GM21367 (cell line): ENCODE measurements around the gene SERPINA5.
"Not testable (repeated sequence)": the region's sequence is repeated elsewhere in the genome, so short reads cannot be mapped to it uniquely, and the experiment has no call there.

ENCODE experiments used
- ATAC-seq: cut with Tn5 transposase; IDR thresholded peaks from one replicate; pipeline ENCODE4 v1.9.1; 2021; ENCODE audit not compliant: unreplicated experiment

SERPINA5 gene

DNA sequence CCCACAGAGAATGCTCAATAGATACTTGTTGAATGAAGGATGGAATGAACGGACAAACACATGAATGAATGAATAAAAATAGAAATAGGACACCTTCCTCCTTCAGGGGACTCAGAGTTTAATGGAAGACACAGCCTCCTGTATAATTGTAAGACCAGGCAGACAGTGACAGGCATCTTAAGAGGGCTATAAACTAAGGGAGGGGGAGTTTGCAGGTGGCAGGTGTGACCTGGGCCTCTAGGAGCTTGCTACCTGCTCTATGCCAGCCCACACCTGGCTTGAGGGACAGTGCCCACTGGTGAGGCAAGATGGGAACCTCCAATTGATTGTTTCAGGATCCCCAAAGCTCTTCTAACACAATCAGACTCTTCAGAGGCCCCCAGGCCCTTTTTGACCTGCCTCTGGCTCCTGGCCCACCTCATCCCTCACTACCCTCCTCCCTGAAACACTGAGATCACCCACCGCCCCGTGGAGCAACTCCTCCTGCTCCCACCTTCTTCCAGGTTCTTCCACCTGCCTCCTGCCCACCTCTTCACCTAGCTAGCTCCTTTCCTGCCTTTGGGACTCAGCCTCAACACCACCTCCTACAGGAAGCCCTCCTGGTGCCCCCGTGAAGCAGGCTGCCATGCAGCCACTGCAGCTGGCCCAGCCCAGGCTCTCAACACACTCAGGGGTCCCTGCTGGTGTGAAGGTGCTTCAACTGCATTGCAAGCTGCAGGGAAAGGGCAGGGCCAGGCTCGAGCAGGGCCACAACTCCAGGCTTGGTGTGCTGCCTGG lies 40.3 kb downstream of the SERPINA5 start:
- ATAC-seq = no peak

DNA sequence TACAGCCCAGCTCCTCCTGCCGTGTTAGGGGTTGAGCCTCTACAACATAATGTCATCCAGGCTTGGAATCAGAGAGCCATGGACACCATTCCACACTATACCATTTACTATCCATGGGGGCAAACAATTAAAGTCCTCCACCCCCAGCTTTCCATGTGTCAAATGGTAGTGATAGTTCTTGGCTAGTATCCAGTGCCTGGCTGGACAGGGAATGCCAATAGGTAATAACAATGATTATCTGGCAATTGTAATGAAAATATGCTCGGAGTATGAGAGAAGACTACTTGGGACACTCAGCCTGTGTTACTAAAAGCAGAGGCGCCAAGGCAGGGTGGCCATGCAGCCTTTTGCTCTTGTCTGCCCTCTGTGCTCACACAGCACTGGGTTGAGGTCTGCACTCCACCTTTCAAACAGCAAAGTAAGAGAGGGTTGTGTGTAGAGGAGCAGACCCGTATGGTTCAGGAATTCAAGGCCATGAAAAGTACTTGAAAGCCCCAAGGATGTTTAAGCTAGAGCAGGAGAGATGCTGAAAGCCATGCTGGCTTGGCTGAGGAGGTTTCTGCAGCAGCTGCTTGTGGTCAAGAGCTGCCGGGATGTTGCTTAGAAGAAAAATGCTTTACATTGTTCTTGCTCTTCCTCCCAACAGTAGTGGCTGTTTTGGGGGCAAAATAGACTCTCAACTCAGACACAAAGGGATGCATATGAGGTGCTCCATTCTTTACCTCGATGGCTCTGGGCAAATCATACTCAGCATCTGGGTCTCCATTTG lies 41.6 kb downstream of the SERPINA5 start:
- ATAC-seq = no peak

DNA sequence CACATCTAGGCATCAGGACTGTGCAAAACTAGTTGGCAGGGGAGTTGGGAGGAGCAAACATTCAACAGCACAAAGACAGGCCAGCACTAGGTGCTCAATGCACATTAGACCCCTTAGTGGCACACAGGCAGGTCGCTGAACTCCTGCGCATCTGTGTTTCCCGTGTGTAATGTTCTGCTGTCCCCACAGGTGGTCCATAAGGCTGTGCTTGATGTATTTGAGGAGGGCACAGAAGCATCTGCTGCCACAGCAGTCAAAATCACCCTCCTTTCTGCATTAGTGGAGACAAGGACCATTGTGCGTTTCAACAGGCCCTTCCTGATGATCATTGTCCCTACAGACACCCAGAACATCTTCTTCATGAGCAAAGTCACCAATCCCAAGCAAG lies 42.2 kb downstream of the SERPINA5 start:
- ATAC-seq = no peak

DNA sequence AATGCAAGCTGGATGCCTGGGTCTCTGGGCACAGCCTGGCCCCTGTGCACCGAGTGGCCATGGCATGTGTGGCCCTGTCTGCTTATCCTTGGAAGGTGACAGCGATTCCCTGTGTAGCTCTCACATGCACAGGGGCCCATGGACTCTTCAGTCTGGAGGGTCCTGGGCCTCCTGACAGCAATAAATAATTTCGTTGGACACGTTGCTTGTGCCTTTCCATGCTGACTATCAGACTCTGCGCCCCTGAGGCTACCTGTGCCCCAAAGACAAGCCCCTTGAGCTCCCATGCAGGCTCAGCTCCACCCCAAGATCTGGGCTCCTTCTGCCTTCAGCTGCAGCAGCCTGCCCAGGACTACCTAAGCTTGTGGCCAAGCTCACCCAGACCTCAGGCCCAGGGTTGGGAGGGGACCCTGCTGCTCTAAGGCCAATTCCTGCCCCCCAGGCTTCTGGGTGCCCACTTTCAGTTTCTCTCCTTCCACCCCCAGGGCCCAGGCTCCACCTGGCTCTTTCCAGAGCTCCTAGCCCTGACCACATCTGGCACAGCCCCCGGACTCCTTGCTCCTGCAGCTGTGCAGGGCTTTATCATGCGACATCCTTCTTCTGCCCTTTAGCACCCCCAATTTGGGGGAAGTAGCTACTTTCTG lies 42.8 kb downstream of the SERPINA5 start:
- ATAC-seq = no peak

DNA sequence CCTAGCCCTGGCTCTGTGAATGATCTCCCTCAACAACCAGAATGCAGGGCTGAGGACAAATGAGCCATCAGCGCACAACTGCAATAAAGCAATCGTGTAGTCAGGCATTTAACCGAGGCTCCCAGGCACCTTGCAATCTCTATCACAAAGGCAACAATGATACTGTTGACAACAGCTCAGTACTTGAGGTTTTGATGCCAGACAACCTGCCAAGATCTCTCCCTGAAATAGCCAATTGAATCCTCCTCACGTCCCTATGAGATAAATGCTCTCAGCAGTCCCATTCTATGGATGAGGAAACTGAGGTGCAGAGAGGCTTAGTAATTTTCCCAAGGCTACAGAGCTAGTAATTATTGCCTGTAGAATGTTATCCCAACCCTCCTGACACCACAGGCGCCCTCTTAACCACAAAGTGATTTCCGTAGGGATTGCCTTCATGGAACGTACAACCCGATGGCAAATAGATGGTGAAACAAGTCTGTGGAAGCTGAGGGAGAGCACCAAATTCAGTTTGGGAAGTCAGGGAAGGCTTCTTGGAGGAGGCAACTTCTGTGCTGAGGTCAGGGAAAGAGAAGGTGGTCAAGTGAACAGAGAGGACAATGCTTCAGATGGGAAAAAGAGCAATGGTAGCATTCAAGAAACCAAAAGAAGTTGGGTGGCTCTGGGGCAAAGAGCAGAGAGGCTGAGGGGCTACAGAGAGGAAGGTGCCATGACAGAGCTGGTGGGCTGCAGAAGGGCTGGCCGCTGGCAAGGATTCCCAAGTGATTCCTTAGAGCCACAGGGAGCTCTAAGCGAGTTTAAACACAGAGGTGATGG lies 43.5 kb downstream of the SERPINA5 start:
- no peak for ATAC-seq

DNA sequence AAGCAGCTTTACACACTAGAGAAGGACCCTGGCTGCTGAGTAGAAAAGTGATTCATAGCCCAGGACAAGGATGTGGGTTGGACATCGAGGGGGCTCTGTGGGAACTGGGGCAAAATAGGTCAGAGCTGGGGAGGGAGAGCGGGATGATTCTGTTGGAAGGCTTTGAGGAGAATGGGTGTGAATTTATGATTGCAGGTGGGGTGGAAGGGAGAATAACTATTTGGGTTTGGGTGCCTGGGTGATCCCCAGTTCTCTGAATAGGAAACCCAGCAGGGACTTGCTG lies 44.1 kb downstream of the SERPINA5 start:
- no peak for ATAC-seq

DNA sequence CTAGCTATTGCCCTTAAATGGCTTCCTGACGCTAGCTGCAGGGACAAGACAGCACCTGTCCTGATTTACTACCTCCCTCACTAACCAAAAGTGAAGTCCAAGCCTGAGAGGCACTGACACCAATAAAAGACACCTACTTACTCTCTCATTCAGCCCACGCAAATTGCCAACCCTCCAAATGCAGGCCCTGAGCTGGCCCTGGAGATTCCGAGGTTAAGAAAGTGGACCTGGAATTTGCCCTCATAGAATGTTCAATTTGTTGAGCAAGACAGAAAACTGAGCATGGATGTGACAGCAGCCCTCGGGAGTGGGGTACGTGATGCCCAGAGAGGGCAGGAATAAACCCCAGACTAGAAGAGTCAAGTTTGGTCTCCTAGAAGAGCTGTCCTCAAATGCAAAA lies 47.4 kb downstream of the SERPINA5 start:
- no peak for ATAC-seq

DNA sequence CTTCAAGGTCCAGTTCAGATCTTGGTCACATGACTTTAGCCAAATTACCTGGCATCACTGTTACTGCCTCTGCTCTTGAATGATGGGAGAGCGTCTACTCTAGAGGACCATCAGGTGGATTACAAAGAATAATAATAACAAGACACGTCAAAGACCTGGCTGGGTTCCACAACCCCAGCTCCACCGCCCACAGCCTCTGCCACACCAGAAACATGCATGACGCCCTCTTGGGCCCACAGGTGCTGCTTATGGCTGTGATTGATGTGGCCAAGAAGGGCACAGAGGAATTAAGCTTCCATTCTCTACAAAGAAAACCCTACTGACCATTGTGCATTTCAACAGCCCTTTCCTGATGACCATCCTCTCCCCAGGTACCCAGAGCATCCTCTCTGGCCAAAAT lies 49.2 kb downstream of the SERPINA5 start:
- ATAC-seq = no peak

DNA sequence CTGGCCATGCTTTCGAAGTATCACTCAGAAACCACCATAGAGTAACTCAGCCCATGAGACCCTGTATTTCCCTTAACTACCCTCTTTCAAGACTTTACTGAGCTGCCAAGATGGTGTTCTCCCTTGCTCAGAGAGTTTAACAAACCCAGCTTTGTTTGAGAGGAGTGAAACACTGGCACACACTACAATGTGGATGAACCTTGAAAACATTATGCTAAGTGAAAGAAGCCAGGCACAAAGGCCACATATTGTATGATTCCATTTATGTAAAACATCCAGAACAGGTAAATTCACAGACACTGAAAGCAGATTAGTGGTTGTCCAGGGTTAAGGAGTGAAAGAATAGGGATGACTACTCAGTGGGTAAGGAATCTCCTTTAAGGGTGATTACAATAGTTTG lies 49.8 kb downstream of the SERPINA5 start:
- ATAC-seq = no peak

DNA sequence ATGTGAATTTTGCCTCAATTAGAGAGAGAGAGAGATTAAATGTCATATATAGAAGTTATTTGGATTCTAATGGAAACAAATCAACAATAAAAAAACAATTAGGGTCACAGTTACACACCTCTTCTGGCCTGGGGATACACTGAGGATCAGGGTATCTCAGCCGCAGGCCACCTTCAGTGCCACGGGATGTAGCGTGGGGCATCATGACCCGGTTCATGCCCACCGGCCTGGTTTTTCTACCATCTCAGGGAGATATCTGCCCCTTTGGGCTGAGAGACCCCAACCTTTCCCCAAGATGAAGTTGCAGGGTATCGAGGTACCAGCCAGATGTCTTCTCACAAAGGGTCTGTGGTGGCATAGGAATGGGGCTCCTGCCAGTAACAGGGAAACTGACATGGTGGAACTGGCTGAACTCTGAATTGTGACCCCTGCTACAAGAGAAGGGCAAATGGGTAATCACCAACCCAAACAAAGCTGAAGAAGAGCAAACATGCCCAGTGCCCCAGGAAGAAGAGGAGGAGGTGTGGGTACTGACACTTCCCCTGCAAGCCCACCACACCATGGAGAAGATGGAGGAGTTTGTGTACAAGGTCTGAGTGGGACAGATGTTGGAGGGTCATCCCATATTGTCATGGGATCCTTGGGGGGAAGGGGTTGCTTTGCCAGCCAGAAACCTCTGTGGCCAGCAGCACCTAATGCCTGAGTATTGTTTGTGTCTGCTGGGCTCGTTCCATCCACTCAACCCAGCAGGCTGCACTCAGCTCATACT lies 50.5 kb downstream of the SERPINA5 start:
- ATAC-seq = no peak

DNA sequence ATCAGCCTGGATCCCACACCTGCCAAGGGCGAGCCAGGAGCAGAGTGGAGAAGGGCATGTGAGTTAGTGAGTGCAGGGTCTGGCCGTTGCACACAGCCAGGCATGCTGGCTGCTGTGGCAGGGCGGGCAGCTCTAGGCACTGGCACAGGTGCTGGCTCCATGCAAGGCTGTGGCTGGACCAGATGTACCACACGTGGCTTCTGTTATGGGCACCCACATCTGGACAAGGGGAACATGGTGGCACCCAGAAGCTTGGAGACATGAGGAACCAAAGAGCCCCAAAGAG lies 51.0 kb downstream of the SERPINA5 start:
- ATAC-seq = no peak

DNA sequence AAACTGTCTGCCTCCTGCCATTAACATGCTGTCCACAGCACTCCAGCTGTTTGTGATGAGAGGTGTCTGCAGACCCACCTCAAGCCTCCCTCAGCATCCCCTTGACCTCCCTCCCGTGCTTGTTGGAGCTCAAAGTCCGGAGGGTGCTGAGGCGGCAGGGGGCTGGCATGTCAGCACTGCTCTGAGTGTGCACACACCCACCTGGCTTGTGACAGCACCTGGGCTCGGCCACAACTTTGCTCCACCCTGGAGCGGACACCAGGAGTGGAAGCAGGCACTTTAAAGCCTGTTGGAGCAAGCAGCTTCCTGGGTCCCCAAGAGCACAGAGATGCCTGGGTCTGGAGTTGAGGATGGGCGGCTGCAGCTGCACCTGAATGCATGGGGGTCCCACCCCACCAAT lies 51.9 kb downstream of the SERPINA5 start:
- ATAC-seq = no peak

DNA sequence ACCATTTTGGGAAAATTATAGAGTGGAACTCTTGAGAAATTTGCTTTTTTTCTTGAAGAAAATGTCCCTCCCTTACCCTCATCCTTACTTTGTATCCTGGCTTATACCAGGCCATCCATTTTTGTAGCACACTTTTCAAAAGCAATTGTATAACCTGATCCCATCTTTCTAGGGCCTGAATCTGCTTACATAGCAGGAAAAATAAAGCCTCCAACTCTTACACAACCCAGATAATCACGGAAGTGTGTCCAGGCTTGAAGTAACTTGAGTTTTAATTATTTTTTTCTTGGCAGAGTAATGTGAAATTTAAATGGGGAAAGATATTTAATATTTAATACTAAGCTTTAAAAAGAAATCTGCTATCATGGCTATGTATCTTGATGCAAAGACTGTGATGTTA lies 53.9 kb downstream of the SERPINA5 start:
- no peak for ATAC-seq

DNA sequence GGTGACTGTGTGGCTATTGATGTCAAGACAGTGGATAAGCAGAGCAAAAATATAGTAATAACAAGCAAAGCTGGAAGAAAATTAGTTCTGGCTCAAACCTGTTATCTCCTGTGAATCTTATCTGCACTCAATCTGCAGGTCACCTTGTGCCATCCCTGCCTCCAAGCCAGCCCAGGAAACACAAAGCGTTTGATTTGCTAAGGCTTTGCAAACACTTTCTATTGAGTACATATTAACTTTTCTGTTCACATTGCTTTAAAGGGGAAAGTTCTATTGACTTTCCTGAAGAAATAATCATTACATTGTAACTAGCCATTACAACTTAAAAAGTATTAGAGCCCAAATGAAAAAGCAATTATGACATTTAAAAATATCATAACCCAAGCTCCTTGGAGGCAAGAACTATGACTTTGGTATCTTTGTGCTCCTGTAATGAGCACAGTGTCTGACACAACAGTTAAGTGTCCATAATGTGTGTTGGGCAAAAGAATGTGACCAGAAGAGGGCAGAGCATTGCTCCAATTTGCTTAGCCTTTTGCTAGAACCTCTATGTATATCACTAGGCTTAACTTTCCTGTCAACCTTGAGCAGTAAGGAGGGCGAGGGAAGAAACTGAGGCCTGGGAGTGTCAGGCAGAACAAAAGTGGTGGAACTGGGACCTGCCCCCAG lies 55.7 kb downstream of the SERPINA5 start:
- ATAC-seq = no peak

DNA sequence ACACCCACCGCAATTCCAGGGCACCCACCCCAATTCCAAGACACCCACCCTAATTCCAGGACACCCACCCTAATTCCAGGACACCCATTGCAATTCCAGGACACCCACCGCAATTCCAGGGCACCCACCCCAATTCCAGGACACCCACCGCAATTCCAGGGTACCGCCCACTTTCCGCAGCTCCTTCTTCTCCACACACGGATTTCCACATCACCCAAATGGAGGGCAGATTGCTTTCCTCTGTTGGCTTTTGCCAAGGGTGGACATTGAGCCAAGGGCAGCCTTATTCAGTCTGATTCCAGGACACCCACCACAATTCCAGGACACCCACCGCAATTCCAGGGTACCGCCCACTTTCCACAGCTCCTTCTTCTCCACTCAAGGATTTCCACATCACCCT lies 56.6 kb downstream of the SERPINA5 start:
- not testable (repeated sequence) for ATAC-seq

DNA sequence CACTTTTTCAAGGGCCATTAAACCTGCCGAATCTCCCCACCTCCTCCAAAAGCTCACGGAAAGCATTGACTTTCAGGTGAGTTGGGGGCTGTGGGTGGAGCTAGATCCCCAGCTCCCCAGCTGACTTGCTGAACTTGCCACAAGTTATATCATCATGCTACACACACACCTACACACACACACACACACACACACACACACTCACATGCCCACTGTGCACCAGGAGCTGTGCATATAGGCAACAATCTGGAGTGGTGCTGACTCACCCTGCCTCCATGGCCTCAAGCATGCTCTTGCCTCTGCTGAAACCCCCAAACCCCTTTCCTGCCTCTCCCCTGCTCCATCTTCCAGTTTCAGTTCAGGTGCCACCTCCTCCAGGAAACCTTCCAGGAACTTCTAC lies 57.1 kb downstream of the SERPINA5 start:
- no peak for ATAC-seq

DNA sequence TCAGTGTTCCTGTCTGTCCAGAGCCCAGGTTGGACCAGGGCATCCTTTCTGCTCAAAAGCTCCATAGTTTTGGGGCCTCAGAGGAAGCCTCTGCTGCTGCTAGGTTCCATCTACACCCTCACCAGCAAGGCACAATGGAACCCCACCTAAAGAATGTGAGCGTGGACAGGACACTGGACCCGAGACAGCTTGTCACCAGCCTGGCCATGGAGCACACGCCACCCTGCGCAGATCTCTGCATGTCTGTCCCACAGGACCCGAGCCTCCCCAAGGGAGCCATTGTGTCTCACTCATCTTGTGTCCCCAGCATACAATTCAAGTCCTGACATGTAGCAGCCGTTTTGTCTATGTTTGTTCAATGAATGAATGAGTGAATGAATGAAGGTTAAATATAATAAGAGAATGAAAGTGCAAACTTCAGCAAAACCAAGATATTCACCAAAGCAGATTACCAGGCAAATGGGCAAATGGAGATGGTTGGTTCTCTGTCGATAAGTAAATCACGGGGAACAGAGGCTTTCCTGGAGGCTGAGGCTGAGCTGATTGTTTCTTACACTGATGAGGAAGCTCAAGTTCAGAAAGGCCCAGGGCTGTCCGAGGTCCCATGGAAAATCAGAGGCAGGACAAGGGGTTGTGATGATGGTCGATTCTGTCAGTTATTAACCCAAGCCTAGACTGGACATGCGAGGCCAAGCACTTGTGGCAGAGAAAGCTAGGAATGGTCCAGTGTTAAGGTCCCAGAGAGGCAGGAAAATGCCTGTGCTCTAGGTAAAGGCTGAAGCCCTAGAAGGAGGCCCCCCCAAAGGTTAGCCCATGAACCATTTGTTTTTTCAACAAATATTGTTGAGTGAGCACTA lies 58.0 kb downstream of the SERPINA5 start:
- ATAC-seq = no peak

DNA sequence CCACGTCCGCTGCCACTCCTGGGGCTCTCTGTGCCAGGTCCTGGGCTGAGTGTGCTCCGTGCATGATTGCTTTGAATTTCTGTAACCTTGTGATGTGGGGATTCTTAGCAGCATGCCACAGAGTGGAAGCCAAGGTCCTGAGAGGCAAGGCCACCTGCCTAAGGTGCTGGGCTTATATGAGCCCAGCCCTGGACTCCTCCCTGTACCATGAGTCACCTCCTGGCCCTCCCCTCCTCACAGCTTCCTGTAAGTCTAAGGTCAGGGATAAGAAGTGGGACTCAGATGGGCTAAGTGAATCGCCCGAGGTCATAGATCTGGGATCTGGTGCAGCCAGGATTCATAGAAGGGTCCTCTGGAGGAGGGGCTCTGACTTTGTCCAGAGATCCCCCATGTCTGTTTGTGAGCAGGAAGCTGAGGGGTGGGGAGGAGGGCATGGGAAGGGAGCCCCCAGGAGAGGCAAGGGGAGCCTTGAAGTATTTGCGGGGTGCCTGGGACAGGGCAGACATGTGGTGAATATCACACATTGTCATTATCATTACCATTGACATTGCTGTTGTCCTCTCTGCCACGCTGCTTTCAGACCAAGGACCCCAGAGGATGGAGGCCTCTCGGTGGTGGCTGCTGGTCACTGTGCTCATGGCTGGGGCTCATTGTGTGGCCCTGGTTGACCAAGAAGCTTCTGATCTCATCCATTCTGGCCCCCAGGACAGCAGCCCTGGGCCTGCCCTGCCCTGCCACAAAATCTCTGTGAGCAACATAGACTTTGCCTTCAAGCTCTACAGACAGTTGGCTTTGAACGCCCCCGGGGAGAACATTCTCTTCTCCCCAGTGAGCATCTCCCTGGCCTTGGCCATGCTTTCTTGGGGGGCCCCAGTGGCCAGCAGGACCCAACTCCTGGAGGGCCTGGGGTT lies 59.8 kb downstream of the SERPINA5 start:
- ATAC-seq = no peak

DNA sequence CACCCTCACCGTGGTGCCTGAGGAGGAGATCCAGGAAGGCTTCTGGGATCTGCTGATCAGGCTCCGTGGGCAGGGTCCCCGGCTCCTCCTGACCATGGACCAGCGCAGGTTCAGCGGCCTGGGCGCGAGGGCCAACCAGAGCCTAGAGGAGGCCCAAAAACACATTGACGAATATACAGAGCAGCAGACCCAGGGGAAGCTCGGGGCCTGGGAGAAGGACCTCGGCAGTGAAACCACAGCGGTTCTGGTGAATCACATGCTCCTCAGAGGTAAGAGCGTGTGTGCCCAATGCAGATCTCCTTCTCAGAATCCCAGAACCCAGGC lies 60.4 kb downstream of the SERPINA5 start:
- ATAC-seq = no peak
